ENCODE data around the gene NR2E1. TPM values are rescaled to one million over a fixed set of nuclear protein-coding genes. Genes with fewer than 3 reads are reported as not detected.

NR2E1 gene
- total RNA-seq, 2 experiments from 2014 or later = not detected

DNA sequence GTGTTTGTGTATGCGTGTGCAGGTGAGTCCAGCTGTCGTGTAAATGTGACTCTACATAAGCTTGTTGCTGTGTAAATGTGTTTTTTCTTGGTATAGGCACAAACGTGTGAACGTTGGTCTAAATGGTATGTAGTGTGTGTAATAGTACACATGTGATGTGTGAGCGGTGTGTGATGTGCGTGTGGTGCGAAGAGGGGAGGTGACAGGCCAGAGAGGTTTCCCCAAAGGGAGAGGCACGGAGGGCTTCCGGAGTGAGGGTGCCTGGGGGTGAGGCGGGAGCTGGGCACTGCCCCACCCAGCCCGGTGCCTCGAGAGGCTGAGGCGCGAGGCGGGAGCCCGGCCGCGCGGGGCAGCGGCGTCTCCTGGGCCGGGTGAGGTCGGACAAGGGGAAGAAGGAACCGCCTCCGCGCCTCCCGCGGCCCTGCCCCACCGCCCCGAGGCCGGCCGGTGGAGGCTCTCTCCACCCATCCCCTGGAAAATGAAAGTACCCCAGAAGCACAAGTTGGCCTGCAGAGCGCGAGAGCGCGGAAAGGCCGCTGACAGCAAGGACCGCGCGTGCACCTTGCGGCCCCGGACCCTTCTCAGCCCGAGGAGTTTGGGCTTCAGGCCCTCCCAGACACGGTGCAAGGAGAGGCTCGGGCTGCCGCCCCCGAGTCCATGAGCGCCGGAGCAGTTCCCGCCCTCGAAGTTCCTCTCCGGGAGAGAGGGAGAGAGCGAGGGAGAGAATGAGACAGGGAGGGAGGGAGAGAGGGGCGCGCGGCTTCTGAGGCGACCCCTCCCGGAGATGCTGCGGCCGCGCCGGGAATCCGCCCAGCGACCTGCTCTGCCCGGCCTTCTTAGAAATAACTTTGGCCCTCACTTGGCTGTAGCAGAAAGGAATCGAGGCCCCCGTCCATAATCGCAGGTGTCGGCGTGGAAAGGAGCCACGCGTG, 48.1 kb upstream of the NR2E1 start:
- peaks cover 57% of the 10 kb centered on the region for H3K4me1 Mint-ChIP-seq (ENCODE audit: low read depth)
- Histone ChIP-seq H3K27ac (ENCODE audit: low read depth in 1 of 2, low read length in 2 of 2) (no peak overlapping the region), H3K4me1 (ENCODE audit: insufficient read depth, low read length) (peaks cover 64% of the 10 kb centered on the region), H3K9me3 (ENCODE audit: control insufficient read depth in 1 of 2, insufficient read depth in 1 of 2, low read length in 2 of 2) (peaks cover 0 to 30% of the 10 kb centered on the region in 2 experiments), H3K27me3 (ENCODE audit: control insufficient read depth in 1 of 2, insufficient read depth in 2 of 2, low read length in 2 of 2) (peaks cover 73 to 97% of the 10 kb centered on the region in 2 experiments), H3K36me3 (ENCODE audit: insufficient read depth, low read length) (no peaks in the 10 kb centered on the region), H3K4me3 (ENCODE audit: low read length) (peak overlapping the region; percentile 66)
- H3K27me3 Mint-ChIP-seq = peaks cover 91% of the 10 kb centered on the region
- DNase-seq (peak in 3 of 14 experiments; percentile 22 to 42 (median 39)), ATAC-seq (ENCODE audit: poor library complexity) (peak; percentile 41)
- ChIA-PET CTCF (no interaction called here), POLR2A (no interaction called here)
- no peaks in the 10 kb centered on the region for H3K9me3 Mint-ChIP-seq
- H3K36me3 Mint-ChIP-seq (ENCODE audit: low read depth) = no peaks in the 10 kb centered on the region
- peak overlapping the region; percentile 81 for H3K4me3 Mint-ChIP-seq
- no peak overlapping the region for H3K27ac Mint-ChIP-seq
- TF ChIP-seq, protein P1, sequence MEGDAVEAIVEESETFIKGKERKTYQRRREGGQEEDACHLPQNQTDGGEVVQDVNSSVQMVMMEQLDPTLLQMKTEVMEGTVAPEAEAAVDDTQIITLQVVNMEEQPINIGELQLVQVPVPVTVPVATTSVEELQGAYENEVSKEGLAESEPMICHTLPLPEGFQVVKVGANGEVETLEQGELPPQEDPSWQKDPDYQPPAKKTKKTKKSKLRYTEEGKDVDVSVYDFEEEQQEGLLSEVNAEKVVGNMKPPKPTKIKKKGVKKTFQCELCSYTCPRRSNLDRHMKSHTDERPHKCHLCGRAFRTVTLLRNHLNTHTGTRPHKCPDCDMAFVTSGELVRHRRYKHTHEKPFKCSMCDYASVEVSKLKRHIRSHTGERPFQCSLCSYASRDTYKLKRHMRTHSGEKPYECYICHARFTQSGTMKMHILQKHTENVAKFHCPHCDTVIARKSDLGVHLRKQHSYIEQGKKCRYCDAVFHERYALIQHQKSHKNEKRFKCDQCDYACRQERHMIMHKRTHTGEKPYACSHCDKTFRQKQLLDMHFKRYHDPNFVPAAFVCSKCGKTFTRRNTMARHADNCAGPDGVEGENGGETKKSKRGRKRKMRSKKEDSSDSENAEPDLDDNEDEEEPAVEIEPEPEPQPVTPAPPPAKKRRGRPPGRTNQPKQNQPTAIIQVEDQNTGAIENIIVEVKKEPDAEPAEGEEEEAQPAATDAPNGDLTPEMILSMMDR (IDR thresholded peaks at IDR 0.05) = no peak
- intact Hi-C loops (cut with DNase I, micrococcal nuclease) = no loop called here

DNA sequence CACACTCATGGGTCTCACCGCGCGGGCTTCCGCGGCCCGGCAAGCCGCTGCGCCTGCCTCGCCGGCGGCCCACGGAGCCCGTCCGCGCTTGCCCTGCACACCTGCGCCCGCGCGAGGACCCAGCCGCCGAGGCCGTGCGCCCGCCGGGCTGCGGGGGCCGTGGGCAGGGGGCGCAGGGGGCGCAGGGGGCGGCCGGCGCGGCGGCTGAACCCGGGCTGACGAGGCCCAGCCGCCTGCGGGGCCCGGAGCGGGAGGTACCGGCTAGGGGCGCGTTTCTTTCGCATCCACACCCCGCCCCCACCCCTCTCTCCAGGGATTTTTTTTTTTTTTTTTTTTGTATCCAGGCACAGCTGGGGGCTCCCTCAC, 47.5 kb upstream of the NR2E1 start:
- Mint-ChIP-seq H3K4me3 (peak overlapping the region; percentile 89), H3K36me3 (ENCODE audit: low read depth) (no peaks in the 10 kb centered on the region), H3K27ac (no peak overlapping the region), H3K9me3 (no peaks in the 10 kb centered on the region), H3K27me3 (peaks cover 91% of the 10 kb centered on the region), H3K4me1 (ENCODE audit: low read depth) (peaks cover 55% of the 10 kb centered on the region)
- intact Hi-C loops (cut with DNase I, micrococcal nuclease) = no loop called here
- peak in 1 of 14 experiments; percentile 36 for DNase-seq
- Histone ChIP-seq H3K27me3 (ENCODE audit: control insufficient read depth in 1 of 2, insufficient read depth in 2 of 2, low read length in 2 of 2) (peaks cover 74 to 97% of the 10 kb centered on the region in 2 experiments), H3K9me3 (ENCODE audit: control insufficient read depth in 1 of 2, insufficient read depth in 1 of 2, low read length in 2 of 2) (peaks cover 0 to 30% of the 10 kb centered on the region in 2 experiments), H3K4me3 (ENCODE audit: low read length) (peak overlapping the region; percentile 66), H3K27ac (ENCODE audit: low read depth in 1 of 2, low read length in 2 of 2) (no peak overlapping the region), H3K4me1 (ENCODE audit: insufficient read depth, low read length) (peaks cover 63% of the 10 kb centered on the region), H3K36me3 (ENCODE audit: insufficient read depth, low read length) (no peaks in the 10 kb centered on the region)
- TF ChIP-seq, protein P1 (IDR thresholded peaks at IDR 0.05) = no peak
- ChIA-PET CTCF (no interaction called here), POLR2A (interaction anchor here (1.0 kb wide), 1 partner anchor 11 kb away, joined by 5 read pairs; no protein-coding TSS in a partner anchor)
- ATAC-seq (ENCODE audit: poor library complexity) = peak; percentile 41

DNA sequence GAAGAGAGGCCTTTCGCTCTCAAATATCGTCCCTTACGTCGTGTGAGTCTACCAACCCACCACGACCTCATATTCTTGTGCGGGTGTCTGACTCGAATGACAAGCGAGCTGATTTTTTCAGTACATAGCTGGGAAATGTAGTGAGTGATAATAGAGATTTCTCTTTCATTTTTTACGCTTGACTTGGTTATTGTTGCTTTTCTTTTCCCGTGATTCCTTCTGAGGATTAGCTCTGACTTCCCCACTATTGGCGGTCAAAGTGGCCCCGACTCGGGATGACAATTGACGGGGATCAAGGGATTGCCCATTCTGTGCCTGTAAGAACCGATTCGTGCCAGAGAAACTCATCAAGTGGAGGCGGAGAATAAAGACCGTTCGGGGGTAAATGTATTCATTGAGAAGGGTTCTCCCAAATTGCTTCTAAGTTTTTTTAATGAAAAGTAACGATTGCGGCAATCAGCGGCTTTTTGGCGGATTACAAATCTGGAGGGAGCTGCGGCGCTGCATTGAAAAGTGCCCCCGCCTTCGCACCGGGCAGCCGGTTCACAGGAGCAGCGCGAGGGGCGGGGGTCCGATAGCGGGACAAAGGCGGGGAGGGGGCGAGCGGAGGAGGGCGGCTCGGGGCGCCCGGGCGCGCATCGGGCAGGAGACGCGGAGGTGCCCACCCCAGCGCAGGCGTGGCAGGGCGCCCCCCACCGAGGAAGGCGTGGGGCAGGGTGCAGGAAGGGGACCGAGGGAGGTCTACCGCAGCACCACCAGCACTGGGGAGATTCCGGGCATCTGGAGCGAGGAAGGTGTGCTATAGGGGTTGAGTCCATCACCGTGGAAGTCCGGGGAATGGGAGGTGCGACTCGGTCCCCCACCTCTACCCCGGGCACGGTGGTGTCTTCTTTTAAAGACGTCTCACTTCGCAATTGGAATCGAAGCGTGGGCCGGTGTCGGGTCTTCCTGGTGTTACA, 46.7 kb upstream of the NR2E1 start:
- DNase-seq (peak in 2 of 14 experiments; percentile 13 to 17), ATAC-seq (ENCODE audit: poor library complexity) (no peak)
- peaks cover 72 to 95% of the 10 kb centered on the region in 2 experiments for H3K27me3 ChIP-seq (ENCODE audit: control insufficient read depth in 1 of 2, insufficient read depth in 2 of 2, low read length in 2 of 2)
- H3K9me3 ChIP-seq (ENCODE audit: control insufficient read depth in 1 of 2, insufficient read depth in 1 of 2, low read length in 2 of 2) = peaks cover 0 to 24% of the 10 kb centered on the region in 2 experiments
- Mint-ChIP-seq H3K36me3 (ENCODE audit: low read depth) (no peaks in the 10 kb centered on the region), H3K4me3 (peak overlapping the region; percentile 89), H3K27me3 (peaks cover 91% of the 10 kb centered on the region), H3K27ac (no peak overlapping the region), H3K9me3 (no peaks in the 10 kb centered on the region), H3K4me1 (ENCODE audit: low read depth) (peaks cover 51% of the 10 kb centered on the region)
- ChIA-PET POLR2A (interaction anchor here (1.0 kb wide), 1 partner anchor 11 kb away, joined by 5 read pairs; no protein-coding TSS in a partner anchor), CTCF (no interaction called here)
- H3K36me3 ChIP-seq (ENCODE audit: insufficient read depth, low read length) = no peaks in the 10 kb centered on the region
- H3K4me1 ChIP-seq (ENCODE audit: insufficient read depth, low read length) = peaks cover 56% of the 10 kb centered on the region
- TF ChIP-seq, protein P1 (IDR thresholded peaks at IDR 0.05) = no peak
- H3K27ac ChIP-seq (ENCODE audit: low read depth in 1 of 2, low read length in 2 of 2) = no peak overlapping the region
- H3K4me3 ChIP-seq (ENCODE audit: low read length) = peak overlapping the region; percentile 37
- intact Hi-C loops (cut with DNase I, micrococcal nuclease) = no loop called here
